ENCODE results near the gene MYOD1.

DNA sequence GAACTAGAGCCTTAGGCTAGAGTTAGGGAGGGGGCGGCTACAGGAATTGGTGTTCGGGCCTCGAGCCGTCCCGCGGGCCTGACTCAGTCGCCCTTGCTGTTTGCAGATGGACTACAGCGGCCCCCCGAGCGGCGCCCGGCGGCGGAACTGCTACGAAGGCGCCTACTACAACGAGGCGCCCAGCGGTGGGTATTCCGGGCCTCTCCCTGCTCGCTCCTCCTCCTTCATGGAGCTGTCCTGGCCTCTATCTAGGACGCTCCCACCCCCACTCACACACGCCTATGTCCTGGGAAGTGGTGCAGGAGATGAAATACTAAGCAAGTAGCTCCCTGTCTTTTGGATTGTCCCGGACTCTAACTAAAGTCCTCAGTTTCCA, 1.4 kb downstream of the MYOD1 start:
- TF ChIP-seq EZH2phosphoT487 (IDR thresholded peaks at IDR 0.05; ENCODE audit: borderline replicate concordance, low read depth, low read length): no peak
- TF ChIP-seq, protein P1, sequence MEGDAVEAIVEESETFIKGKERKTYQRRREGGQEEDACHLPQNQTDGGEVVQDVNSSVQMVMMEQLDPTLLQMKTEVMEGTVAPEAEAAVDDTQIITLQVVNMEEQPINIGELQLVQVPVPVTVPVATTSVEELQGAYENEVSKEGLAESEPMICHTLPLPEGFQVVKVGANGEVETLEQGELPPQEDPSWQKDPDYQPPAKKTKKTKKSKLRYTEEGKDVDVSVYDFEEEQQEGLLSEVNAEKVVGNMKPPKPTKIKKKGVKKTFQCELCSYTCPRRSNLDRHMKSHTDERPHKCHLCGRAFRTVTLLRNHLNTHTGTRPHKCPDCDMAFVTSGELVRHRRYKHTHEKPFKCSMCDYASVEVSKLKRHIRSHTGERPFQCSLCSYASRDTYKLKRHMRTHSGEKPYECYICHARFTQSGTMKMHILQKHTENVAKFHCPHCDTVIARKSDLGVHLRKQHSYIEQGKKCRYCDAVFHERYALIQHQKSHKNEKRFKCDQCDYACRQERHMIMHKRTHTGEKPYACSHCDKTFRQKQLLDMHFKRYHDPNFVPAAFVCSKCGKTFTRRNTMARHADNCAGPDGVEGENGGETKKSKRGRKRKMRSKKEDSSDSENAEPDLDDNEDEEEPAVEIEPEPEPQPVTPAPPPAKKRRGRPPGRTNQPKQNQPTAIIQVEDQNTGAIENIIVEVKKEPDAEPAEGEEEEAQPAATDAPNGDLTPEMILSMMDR (conservative IDR thresholded peaks at IDR 0.05; ENCODE audit: low read length): no peak
